Stimulated activated CD8-positive, alpha-beta memory T cell treated with anti-CD3 and anti-CD28 coated beads, Interleukin-2, amount 100 ng/mL, for 1 hour (primary cell): ENCODE data around the gene MICU1.
"Not testable (repeated sequence)": the region's sequence is repeated elsewhere in the genome, so short reads cannot be mapped to it uniquely, and the experiment has no call there.

Source experiments
- DNase-seq, 2 donors: peaks; one replicate each; pipeline ENCODE4 v3.0.0-alpha.2; 2020; ENCODE audit warnings: low read depth in 2 of 2

The MICU1 gene

DNA sequence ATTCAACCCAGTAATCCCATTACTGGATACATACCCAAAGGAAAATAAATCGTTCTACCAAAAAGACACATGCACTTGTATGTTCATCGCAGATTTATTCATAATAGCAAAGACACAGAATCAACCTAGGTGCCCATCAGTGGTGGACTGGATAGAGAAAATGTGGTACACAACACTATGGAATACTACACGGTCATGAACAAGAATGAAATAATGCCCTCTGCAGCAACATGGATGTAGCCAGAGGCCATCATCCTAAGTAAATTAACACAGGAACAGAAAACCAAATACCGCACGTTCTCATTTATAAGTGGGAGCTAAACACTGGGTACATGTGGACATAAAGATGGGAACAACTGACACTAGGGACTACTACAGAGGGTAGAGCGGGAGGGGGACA is 120.4 kb downstream of the MICU1 start:
- no peak for DNase-seq

DNA sequence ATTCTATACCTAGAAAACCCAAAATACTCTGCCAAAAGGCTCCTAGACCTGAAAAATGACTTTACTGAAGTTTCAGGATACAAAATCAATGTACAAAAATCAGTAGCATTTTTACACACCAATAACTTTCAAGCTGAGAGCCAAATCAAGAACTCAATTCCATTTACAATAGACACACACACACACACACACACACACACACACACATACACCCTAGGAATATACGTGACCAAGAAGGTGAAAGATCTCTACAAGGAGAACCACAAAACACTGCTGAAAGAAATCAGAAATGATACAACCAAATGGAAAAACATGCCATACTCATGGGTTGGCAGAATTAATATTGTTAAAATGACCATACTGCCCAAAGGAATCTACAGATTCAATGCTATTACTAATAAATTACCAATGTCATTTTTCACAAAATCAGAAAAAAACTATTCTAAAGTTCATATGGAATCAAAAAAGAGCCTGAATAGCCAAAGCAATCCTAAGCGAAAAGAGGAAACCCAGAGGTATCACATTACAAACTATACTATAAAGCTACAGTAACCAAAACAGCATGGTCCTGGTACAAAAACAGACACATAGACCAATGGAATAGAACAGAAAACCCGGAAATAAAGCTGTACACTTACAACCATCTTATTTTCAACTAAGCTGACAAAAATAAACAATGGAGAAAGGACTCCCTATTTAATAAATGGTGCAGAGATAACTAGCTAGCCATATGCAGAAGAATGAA is 122.0 kb downstream of the MICU1 start:
- DNase-seq, result no peak

- DNase-seq, result no peak
These were observed 122.6 kb downstream of the MICU1 start for GRCh38 chr10:72503241-72503640.

- DNase-seq, result no peak
These were observed 123.3 kb downstream of the MICU1 start for GRCh38 chr10:72502581-72502980.

- no peak for DNase-seq
These were observed 126.2 kb downstream of the MICU1 start for GRCh38 chr10:72499701-72500100.

- no peak for DNase-seq
These were observed 134.9 kb downstream of the MICU1 start for GRCh38 chr10:72490951-72491350.

DNA sequence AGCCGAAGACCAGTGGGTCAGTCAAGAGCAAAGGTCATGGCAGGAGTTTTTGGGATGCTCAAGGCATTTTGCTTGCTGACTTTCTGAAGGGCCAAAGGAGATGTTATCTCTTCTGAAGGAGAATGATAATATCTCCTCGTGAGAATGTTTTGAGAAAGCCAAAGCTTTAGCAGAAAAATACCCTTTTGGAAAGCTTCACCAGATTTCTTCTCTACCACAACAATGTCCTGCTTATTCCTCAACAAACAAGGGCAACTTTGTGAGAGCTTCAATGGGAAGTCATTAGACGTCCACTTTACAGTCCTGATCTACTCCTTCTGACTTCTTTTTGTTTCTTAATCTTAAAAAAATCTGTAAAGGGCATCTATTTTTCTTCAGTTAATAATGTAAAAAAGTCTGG is 138.4 kb downstream of the MICU1 start:
- no peak for DNase-seq

- no peak for DNase-seq
These were observed 138.8 kb downstream of the MICU1 start for GRCh38 chr10:72487116-72487515.

GRCh38 chr10:72485701-72486100 is 140.2 kb downstream of the MICU1 start:
- no peak for DNase-seq

GRCh38 chr10:72484521-72484920 is 141.4 kb downstream of the MICU1 start:
- DNase-seq, result no peak

DNA sequence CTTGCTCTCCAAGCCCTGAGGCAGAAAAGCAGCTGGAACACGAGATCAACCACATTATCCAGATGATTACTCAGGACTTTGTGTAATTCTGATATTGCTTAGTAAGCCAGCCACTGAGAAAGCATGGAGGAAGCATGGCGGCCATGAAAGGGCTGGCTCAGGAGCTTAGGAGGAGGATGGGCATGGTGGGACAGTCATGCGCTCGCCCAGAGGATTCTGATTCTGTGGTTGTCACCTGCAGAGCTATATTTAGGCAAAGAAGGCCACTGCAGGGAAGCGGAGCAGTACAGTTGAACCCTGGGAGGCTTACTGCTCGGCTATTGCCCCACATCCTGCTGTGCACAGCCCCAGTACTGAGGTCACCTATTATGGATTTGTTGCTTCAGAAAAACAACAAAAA is 142.4 kb downstream of the MICU1 start:
- no peak for DNase-seq

- no peak for DNase-seq
These were observed 145.0 kb downstream of the MICU1 start for GRCh38 chr10:72480861-72481260.

GRCh38 chr10:72477463-72477862 is 148.4 kb downstream of the MICU1 start:
- no peak for DNase-seq

DNA sequence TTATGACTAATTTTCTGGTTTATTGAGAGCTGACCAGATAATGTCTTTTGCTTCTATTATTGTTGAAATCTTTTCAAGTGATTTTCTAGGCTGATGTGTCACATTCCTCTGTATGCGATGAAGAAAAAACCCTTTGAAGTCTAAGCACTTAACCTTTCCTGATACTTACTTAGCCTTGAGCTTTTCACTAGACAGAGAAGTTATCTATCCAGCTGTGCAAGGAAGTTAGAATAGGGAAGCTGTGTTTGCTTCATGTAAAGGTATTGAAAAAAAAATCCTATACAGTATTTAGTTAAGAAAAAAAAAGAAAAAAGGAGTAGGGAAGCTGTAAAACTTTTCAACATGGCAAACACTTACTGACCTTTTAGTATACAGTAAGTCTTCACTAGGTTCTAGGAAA is 153.6 kb downstream of the MICU1 start:
- DNase-seq, result no peak

DNA sequence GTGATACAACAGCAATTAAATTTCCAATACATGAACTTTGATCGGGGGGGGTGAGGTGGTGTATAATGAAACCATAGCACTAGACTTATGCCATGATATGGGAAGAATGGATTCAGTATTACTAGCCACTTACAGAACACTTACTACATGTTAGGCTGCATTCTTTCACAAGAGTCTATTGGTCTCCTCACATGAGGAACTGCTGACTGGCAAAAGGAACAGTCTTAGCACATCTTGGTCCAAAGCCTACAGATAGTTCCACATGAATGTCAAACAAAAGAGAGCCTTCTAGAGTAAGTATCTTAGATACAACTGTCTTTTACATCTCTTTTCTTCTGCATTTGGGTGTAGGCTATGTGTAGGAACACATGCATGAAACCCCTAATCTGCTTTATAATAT is 155.2 kb downstream of the MICU1 start:
- no peak for DNase-seq

- not testable (repeated sequence) for DNase-seq
These were observed 158.8 kb downstream of the MICU1 start for GRCh38 chr10:72467064-72467463.

DNA sequence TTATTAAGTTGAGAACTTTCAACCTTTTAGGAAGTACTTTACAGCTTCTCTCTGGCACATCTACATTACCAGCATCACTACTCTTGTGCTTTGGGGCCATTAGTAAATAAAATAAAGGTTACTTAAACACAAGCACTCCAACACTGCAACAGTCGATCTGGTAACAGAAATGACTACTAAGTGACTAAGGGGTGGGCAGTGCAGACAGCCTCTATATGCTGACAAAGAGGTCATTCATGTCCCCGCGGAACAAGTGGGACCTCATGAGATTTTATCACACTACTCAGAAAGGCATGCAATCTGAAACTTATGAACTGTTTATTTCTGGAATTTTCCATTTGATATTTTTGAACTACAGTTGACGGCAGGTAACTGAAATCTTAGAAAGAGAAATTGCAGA is 159.9 kb downstream of the MICU1 start:
- DNase-seq, result no peak

DNA sequence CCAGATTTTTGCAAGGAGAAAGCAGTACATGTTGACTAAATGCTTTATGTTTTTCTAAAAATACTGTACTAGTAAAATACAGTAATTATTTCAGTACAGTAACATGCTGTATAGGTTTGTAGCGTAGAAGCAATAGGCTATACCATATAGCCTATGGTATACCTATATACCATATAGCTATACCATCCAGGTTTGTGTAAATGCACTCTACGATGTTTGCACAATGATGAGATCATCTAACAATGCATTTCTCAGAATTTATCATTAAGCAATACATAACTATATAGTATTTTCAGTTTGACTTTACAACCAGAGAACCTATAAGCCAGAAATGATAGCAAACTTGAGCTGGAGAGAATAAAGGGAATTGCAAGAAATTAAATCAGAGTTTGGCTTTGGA is 161.4 kb downstream of the MICU1 start:
- no peak for DNase-seq

DNA sequence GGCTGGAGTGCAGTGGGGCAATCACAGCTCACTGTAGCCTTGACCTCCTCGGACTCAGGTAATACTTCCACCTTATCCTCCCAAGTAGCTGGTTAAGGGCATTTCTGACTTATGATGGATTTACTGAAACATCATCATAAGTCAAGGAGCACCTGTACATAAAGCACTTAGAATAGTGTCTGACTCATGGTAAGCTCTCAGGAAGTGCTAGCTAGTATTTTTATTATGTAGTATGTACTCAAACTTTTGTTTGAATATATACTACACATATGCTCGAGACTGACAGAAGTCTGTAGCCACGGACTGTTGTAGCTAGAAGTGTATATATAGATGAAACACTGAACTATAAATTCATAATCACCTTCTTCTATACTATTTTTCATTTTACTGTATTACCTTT is 163.6 kb downstream of the MICU1 start:
- DNase-seq, result no peak

DNA sequence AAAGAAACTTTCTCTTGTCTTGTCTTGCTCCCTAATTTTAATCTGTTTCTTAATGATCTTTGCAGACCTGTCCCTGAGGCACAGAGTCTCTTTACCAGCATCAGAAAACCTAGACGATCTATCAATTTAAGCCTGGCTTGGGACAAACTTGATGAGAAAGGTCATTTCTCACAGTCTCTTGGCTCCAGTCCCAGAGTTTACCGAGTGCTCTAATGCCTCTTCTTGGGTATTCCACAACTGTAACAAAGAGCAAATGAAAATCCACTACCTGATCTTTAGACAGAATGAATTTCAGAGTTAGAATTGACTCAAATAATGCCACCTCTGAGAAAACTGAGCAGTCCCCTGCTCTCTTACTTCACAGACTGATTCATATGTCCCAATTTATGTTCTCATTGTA is 164.8 kb downstream of the MICU1 start:
- no peak for DNase-seq

DNA sequence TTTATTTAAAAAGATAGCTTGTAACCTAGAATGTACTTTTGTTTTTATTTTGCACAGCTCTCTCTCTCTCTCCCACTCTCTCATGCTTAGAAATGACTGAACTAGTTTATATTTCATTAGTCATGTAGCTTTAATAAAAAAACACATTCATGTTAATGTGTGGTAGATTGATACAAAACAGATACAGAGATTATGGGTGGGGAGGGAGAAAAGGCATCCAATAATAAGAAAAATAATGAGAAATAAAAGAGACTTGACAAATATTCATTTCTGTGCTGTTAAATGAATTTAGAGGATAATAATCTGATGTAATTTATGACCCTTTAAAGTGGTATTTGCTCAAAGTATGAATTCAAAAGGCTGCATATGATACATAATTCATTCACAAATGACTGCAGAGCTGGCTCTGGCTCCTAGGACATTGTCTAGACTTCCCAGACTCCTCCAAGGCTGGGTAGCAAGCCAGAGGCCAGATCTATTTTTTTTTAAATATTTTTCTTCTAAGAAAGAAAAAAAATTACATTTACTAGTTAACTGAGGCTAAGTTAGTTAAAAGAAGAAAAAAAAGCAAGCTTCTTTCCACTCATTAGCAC is 165.5 kb downstream of the MICU1 start:
- DNase-seq, result no peak

GRCh38 chr10:72459301-72459700 is 166.6 kb downstream of the MICU1 start:
- no peak for DNase-seq

DNA sequence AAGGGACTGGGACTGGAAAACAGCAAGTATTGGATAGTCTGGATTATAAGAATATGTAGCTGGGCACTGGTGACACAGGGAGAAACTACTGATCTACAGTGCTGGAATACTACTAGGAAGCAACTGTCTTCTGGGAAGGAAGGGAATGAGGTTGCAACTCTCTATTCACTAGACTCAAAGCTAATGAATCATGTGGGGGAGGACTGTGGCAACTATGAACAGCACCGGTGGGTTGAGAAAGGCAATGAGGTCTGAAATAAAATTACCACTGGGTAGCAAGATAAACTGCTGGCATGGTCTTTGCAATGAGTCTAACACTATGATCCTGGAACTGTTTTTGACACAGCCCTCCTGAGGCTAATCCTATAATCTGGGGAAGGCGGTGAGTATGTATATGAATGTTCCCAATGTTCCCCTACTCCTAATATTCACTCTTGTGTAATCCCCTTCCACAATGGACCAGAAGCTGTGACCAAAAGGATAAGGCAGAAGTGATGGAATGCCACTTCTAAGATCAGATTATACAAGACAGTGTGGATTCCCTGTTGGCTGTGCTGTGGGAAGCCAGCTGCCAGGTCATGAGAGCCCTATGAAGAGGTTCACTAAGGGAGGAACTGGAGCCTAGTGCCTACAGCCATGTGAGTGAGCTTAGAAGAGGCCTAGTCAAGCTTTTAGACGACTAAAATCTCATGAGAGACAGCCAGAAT is 169.8 kb downstream of the MICU1 start:
- DNase-seq, result no peak
